IPS DF 4.7 (cell line): ENCODE data around the gene PHF14.
A peak's percentile ranks its signal among the peaks of the same experiment; 100 is the strongest.

Source experiments
- DNase-seq: peaks from one replicate; pipeline ENCODE4 v3.0.0-alpha.2; 2013; ENCODE audit warnings: low spot score; ENCODE audit errors: extremely low read depth

The PHF14 gene

DNA sequence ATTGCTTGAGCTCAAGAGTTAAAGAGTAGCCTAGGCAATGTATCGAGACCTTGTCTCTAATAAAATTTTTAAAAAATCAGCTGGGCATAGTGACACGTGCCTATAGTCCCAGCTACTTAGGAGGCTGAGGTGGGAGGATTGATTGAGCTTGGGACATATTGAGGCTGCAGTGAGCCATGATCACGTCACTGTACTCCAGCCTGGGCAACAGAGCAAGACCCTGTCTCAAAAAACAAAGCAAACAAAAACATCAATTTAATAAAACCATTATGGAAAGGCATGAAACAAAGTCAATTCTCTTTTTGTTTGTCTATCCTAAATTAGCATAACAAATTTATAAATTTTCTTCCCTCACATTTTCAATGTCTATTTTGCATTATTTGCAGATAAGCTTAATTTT, 108.4 kb downstream of the PHF14 start:
- DNase-seq, result no peak

DNA sequence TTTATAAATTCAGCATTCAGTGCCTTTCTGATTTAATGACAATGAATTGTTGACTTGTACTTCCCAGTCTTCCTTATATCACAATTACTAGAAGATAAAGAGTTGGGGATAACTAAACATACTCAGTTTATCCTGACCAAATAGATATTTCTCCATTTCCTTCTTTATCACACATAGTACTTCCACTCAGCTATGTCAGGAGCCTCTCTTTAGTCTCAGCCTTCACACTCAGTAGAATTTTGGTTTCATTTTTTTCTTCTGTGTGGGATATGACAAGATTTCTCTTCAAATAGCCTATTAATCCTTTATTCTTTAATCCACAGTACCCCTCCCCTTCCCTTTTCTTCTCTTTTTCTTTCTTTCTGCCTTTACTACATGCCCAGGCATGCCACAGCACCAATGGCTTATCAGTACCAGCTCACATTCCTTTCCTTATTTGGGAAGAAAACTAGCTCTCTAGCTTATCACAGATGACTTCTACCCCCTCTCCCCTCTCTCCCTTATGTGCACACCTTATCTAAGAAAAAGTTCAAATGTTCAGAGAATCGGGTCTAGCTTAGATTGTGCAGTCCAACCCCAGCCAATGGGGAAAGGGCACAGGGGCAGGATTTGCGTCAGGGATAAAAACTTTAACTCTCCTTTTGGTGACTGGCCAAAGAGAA, 109.0 kb downstream of the PHF14 start:
- no peak for DNase-seq

DNA sequence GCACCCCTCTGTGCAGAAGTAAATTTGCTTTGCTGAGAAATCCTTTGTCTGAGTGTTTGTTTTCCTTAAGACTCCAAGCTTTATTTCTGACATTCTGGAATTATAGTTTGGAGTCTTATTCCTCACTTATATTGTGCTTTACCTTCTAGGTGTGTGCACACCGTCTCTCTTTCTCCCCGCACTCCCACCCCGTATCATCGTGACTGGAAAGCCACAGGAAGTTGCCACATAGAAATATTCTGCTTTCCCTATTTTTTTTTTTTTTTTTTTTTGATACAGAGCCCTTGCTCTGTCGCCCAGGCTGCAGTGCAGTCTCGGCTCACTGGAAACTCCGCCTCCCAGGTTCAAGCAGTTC, 109.5 kb downstream of the PHF14 start:
- no peak for DNase-seq

DNA sequence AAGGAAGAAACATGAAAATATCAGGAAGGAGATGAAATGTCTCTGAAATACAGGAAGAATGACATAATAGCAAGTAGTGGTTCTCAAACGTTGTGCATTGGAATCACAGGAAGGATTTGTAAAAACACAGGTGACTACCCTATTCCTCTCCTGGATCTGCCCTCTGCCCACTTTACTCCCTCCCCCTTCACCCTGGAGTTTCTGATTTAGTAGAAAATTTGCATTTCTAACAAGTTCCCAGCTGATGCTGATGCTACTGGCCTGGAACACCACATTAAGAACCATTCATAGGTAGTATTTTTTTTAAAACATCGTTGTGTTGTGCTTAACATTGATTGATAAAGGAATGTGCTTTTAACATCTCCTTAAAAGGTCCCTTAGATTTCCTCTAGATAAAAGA, 130.9 kb downstream of the PHF14 start:
- no peak for DNase-seq

DNA sequence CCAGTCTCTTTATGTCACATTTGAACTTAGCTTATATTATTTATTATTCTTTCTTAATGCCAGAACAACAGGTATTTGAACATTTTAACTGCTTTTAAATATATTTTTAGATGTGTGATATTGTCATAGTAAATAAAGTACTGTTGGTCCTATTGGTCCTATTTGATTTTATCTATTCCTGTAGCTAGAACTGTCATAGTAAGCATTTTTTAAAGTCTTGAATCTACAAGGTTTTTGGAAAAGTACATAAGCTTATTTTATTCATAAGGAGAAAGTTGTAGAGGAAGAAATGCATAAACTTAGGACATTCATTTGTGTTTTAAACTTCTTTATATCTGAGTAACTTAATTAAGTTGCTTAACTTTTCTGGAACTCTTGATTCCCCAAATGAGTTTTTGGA, 136.0 kb downstream of the PHF14 start:
- no peak for DNase-seq

DNA sequence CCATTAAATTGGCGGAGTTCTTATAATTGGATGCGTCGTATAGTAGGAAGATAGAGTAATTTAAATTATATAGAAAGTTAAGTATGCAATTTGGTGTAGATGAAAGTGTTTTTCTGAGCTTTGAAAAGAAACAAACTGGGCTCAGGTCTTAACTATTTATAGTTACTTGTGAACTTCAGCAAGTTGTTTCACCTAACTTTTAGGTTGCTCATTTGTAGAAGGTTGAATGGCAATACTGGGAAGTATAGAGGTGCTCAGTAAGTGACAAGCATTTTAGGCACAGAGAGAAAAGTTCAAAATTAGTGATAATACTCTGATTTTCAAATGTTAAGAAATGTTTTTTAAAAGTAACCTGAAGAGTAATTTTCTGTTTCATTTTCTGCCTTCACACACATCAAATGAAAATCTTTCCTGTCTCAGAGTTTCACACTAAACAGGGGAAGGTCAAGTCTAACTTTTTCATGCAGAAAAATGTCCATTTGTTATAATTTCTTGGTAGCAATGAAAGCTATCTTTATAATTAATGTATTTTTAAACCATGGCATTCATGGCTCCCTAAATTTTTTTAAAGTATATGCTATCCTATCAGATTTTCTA, 146.5 kb downstream of the PHF14 start:
- no peak for DNase-seq

DNA sequence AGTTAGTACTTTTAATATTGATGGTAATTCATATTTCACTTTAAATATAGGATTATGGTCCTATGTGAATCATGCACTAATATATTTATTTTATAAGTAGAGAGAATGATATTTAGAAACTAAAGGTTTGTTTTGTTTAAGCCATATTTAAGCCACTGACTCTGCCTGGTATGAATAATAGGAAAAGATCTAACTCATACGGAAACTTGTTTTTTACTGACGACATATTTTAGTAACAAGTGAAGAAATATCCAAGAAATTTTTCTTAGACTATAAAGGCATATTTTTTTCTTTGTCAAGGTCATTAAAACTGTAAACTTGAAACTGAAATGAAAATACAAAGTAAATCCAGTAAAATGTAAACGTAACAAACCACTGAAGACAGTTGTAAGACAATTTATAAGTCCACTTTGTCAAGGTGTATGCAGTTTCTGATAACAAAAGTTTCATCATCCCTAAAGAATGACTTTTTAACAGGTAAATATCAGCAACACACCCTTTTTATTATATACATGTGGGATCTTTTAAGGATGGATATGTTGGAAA, 147.1 kb downstream of the PHF14 start:
- no peak for DNase-seq

DNA sequence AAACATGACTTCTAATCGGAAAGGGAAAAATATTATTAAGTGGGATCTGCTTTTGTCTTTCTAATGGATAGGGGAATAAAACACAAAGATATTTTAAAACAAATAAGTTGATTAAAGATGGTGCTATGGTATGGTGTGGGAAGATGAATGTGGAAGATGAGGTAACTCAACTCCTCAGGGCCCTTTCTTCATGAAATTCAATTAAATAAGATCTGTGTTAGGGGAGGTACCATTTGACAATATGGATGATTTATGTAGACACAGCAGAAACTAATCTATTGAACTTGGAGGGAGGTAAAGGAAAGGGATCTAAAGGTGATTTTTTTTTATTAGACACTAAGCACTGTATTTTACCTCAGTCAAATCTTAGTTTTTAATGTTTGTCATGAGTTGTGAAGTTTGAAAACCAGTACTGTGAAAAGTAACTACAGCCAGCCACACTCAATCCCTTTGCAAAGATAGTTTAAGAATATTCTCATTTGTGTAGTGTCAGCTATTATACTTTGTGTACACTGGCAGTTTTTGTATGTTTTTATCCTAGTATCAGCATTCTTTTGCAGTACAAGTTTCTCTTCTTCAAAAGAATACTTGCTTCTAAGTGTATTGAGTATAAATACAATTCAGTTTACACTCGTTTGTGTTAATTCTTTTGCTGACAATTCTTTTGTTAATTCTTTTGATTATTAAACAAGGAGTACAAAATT, 151.3 kb downstream of the PHF14 start:
- DNase-seq, result no peak

DNA sequence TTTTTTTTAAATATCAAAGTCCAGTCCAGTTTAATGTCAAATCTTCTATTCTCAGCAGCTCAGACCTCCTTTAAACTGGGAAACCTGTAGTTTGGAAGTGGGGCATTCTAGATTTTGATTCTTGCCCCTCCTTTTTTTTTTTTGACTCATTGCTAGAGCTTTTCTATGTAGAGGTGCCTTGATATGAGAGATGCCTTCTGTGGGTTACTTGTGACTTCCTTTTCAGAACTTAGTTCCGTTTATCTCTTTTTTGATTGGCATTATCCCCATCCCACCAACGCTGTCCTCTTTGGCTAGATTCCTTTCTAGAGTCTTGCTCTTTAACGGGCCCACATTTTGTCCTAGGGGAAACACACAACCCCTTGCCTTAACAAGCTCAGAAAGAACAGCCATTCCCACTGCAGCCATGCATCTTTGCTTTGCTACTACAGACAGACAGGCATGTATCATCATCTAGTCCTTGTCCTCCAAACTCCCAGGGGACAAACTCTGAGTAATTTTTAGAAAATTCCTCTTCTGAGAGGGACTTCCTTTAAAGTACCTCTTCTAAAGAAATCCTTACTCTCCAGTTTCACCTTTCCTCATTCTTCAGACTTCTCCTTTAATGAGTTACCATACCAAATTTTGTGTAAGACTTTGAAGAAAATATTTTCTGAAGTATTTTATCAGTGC, 153.6 kb downstream of the PHF14 start:
- no peak for DNase-seq

DNA sequence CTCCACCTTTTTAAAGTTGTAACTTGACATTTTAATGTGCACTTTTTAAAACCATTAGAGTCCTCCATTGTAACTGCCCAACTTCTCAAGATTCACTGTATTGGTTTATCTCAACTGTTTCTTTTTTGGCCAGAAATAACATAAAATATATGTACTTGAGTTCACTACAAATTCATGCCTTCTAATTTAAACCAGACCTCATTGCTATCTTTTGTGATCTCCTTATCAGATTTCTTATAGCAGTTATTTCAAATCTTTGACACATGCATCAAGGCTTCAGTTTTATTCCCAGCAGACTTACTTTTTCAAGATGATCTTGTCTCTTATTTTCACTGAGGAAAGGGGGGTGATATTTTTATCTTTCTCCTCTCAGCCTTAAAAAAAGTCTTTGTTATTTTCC, 154.3 kb downstream of the PHF14 start:
- DNase-seq, result no peak

DNA sequence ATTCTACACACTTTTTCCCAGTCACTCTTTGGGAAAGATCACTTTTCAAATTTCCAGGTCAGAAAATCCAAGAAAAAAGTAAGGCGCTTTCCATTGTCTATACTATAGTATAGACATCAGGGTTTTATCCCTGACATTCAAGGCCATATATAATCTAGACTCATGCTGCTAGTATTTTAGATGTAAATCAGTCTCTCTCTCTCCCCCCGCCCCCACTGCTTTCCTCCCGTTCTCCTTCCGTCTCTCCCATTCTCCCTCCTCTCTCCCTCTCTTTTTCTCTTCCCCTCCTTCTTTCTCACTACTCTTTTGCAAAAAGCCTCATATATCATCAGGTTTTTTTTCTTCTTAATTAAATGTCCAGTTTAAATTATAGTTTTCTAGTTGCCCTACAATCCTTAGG, 154.8 kb downstream of the PHF14 start:
- peak; percentile 5 for DNase-seq

DNA sequence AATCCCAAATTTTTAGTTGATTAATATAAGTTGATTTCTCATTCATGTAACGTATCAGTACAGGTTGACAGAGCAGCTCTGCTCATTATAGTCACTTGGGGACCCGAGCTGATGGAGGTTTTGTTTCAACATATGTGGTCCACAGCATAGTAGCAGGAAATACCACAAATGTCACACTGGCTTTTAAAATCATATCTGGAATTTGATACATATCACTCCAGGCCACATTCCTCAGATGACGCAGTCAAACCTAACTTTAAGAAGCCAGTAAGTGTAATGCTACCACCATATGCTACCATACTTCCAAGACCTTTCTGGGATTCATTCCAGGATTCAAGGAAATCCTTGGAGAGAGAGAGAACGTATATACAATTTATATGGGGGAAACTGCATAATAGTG, 156.3 kb downstream of the PHF14 start:
- DNase-seq, result no peak

DNA sequence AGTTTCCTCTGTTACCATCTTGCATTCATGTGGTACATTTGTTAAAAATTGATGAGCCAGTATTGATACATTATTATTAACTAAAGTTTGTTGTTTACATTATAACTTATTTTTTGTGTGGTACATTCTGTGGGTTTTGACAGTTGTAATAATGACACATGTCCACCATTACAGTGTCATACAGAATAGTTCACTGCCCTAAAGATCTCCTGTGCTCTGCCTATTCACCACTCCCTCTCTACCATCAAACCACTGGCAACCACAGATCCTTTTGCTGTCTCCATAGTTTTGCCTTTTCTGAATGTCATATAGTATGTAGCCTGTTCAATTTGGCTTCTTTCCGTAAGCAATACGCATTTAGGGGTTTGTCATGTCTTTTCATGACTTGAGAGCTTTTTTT, 156.9 kb downstream of the PHF14 start:
- no peak for DNase-seq

DNA sequence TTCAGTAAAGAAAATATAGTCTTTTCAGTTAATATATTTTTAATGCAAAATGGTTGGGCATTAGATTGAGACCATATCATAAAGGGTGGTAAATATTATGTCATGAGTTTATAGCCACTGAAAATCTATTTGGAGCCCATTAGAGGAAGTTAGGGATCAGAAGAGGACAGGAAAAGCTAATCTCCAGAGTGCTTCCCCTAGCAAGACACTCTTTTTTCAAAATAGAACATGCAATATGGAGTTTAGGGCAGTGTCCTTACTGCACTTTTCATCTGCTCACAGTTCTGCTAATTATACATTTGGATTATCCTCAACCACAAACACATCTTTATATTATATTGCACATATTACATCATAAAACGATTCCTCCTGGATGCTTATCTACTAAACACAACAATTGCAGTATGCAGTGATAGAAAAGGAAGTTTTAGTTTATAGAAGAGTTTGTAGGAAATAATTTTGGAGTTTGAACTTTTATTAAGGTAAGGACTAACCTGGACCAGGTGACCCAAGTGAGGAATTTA, 159.8 kb downstream of the PHF14 start:
- DNase-seq, result no peak

DNA sequence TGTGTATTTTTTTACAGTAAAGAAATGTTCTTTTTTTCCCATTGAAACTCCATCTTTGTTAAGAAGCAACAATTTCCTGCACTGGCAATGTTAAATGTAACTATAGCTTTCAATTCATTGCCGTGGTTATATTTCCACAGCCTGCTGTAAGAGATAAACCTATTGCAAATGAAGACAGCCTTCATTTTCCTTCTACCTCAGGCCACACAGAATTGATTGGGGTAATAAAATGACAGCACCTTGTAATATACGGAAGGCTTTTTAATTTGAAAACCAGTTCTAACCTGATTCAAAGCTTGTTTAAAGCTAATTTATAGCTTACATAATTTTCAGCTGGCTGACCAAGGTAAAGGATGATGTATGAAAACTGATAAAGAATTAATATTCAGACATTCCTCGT, 161.9 kb downstream of the PHF14 start:
- no peak for DNase-seq

DNA sequence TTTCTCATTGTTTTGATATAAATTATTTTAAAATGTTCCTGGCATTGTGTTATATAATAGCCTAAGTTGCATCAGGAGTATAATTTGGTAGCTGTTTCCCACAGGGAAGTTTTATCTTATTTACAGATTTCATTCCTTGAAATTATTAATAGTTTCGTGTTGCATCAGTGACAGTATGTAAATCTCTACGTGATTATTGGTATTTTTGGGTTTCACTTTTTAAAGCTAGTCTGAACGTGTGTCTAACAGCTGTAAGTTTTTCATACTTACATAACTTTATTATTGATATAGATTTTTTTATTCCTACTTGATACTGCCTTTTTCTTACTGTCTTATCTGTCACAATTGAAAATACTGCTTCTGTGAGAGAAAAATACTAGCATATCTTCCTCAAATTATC, 167.9 kb downstream of the PHF14 start:
- no peak for DNase-seq

DNA sequence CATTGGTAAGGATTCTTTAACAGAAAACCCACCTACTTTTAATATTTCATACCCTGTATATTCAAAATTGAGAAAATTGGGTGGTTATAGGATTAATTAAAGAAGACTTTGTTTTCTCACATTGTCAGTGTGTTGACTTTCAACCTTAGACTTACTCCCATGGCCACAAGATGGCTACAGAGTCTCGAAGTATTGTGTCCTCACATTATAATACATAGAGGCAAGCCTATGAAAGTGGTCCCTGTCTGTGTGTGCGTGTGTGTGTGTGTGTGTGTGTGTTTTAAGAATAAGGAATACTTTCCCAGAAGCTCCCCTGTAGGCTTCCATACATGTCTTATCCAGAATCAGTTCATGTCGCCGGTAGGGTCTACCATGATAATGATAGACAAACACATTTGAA, 180.0 kb downstream of the PHF14 start:
- DNase-seq, result no peak

DNA sequence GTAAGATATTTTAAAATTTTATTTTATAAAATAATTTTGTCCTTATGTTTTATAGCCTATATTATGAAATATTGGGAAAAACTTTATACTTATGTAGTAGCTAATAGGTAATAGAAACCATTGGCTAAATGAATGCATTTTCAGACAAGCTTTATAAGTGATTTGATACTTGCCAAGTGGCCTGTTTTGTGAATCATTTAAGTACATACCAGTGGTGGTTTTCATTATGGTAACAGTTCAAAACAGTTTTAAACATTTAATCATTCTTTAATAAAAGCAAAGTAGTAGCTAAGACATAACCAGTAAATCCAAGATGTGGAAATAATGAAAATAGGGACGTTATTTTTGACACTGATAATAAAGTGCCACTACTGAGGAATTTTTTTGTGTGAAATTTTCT, 182.2 kb downstream of the PHF14 start:
- DNase-seq, result no peak

DNA sequence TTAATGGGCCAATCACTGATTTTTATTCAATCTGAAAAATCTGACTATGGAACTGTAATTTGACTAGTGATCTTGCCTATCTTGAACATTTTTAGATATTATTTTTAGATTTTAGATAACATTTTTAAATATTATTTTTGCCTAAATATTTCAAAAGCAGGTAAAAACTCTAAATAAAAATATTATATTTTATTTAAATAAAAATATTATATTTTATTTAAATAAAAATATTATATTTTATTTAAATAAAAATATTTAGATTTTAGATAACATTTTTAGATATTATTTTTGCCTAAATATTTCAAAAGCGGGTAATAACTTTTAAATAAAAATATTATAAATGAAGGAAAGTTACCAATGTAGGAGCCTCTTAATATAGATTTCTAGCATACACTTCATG, 187.8 kb downstream of the PHF14 start:
- DNase-seq, result no peak

DNA sequence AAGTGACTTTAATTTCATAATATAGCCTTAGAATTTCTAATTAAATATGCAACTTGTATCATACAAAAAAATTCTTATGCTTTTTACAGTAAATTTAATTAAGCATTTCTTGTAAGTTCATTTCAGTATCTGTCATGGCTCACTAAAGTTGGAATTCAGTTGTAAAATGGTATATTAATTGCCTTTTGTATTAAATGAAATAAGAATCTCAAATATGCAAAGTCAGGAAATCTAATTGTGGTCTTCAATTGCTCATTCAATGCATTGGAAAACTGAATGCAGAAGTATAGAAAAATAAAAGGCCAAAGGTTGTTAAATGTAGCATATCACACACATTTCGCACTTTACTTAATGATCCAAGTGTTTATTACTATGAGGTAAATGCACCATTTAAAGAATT, 189.5 kb downstream of the PHF14 start:
- DNase-seq, result no peak

DNA sequence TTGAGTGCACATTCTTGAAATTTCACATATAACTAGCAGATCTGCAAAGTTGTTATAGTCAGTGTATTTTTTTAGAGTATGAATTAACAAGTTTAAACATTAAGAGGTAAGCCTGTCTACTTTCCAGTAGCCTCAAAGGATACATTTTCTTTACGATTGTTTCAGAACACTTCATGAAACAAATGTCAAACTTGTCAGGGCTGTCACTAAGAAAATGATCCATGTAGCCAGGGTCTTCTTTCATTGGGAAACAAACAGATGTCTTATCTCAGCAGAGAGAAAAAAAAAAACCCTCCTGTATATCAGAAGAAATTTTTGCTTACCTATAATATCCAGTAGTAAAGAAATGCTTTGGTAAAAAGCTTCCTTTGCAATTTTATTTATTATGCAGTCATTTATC, 192.4 kb downstream of the PHF14 start:
- DNase-seq, result no peak

DNA sequence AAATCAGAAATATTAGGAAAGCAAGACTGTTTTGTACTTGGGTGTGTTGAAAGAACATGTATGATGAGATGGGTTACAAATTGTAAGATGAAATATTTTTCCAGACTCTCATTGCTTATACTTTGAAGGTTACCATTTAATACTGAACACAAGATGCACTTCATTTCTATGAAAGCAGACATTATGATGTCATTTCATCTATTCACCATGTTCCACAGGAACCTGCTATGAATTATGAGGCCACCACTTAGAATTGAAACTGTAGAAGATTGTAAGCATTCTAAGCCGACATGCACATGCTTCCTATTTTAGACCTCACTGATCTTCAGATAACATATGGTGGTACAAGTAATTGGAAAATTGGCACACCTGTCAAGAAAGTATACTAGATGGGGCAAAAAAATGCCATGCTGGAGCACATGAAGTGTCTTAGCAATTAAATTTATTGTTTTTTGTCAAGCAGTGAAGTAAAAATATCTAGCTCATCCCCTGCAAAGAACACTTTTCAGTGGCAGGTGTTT, 195.0 kb downstream of the PHF14 start:
- no peak for DNase-seq
